Stimulated activated memory B cell treated with anti-CD40 and anti-IgM and Interleukin-4, amounts not matched to agents 10 μg/mL and 1 μg/mL and 100 μg/mL, for 72 hours (primary cell): ENCODE results near the gene COG2.
"Not testable (repeated sequence)": the region's sequence is repeated elsewhere in the genome, so short reads cannot be mapped to it uniquely, and the experiment has no call there.

ENCODE experiments used
- ATAC-seq: fragments of 150-1000 bp; cut with Tn5 transposase; 2 replicates; pipeline ENCODE4 v1.10.0; 2021
- H3K27ac Mint-ChIP-seq: one replicate; pipeline ENCODE4 v1.8.0; 2022; ENCODE audit warnings: mild to moderate bottlenecking, mixed read lengths
- H3K27me3 Mint-ChIP-seq: one replicate; pipeline ENCODE4 v1.8.0; 2022; ENCODE audit warnings: mixed read lengths
- H3K36me3 Mint-ChIP-seq: one replicate; pipeline ENCODE4 v1.8.0; 2022; ENCODE audit warnings: mixed read lengths
- H3K4me1 Mint-ChIP-seq: one replicate; pipeline ENCODE4 v1.8.0; 2022; ENCODE audit warnings: mixed read lengths
- H3K4me3 Mint-ChIP-seq: one replicate; pipeline ENCODE4 v1.8.0; 2022; ENCODE audit warnings: mild to moderate bottlenecking, moderate library complexity, mixed read lengths
- H3K9me3 Mint-ChIP-seq: one replicate; pipeline ENCODE4 v1.8.0; 2022; ENCODE audit warnings: mixed read lengths

The COG2 gene, protein sequence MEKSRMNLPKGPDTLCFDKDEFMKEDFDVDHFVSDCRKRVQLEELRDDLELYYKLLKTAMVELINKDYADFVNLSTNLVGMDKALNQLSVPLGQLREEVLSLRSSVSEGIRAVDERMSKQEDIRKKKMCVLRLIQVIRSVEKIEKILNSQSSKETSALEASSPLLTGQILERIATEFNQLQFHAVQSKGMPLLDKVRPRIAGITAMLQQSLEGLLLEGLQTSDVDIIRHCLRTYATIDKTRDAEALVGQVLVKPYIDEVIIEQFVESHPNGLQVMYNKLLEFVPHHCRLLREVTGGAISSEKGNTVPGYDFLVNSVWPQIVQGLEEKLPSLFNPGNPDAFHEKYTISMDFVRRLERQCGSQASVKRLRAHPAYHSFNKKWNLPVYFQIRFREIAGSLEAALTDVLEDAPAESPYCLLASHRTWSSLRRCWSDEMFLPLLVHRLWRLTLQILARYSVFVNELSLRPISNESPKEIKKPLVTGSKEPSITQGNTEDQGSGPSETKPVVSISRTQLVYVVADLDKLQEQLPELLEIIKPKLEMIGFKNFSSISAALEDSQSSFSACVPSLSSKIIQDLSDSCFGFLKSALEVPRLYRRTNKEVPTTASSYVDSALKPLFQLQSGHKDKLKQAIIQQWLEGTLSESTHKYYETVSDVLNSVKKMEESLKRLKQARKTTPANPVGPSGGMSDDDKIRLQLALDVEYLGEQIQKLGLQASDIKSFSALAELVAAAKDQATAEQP

DNA sequence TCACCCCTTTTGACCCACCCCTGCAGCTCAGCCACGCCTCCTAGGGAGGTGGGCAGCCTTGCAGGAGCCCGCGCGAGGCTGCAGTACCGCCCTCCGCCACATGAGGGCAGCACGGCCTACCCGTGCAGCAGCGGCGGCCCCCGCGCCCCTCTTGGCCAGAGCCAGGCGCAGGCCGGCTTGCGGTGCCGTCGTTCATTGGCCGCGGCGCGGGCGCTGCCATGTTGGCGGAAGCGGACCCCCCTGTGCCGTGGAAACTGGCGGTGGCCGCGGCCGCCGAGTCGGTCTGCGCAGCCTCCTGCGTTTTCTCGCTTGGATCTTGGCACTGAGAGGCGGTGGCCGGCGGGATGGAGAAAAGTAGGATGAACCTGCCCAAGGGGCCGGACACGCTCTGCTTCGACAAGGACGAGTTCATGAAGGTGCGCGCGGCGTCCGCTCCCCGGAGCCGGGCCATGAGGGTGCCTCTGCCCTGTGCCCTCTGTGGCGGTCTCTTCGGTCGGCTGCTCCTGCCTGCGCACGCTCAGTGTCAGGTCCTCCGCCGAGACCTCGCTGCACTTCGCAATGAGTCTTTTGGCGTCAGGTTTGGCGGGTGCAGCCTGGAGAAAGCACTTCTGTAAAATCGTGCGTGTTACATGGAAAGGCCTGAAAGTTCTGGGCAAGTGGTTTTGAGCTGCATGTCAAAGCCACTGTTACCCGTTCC is at the start of gene COG2:
COG2 (plus strand) TSS at position 219 of the 697 bp plus-strand sequence; CDS start at position 345, 126 bp downstream.
- peaks cover 14% of the 10 kb centered on the region for H3K36me3 Mint-ChIP-seq
- peak within 1 kb of the TSS; percentile 93 for H3K27ac Mint-ChIP-seq
- no peaks in the 10 kb centered on the region for H3K9me3 Mint-ChIP-seq
- peaks cover 7% of the 10 kb centered on the region for H3K27me3 Mint-ChIP-seq
- H3K4me1 Mint-ChIP-seq, result peaks cover 44% of the 10 kb centered on the region
- peak within 1 kb of the TSS; percentile 91 for H3K4me3 Mint-ChIP-seq
- ATAC-seq, result peak; percentile 97

DNA sequence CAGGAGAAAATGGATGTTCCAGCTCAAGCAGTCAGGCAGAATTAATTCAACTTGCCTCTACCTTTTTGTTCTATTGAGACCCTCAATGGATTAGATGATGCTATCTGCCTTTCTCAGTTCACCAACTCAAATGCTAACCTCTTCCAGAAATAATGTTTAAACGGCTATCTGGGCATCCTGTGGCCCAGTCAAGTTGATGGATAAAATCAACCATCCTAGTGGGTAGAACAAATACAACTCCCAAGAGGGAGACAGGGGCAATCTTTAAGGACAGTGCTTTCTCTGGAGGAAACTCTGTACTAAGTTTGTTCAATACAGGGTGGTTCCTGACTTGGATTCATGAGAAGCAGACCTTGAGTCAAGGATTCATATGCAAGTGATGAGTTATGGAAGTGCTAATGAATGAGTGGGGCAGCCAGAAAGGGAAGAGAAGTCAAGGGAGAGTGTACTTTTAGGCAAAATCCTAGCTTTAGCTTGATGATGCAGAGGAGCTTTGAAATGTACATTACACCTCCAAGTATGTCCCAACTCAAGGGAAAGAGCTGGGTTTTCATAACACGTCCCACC is 49.4 kb upstream of the COG2 start:
- Mint-ChIP-seq H3K9me3 (peaks cover 6% of the 10 kb centered on the region), H3K27ac (no peak overlapping the region), H3K27me3 (peaks cover 29% of the 10 kb centered on the region), H3K4me1 (no peaks in the 10 kb centered on the region), H3K36me3 (no peaks in the 10 kb centered on the region), H3K4me3 (no peak overlapping the region)
- no peak for ATAC-seq

GRCh38 chr1:230594214-230594773 is 48.0 kb upstream of the COG2 start:
- peaks cover 5% of the 10 kb centered on the region for H3K9me3 Mint-ChIP-seq
- no peak overlapping the region for H3K27ac Mint-ChIP-seq
- no peaks in the 10 kb centered on the region for H3K36me3 Mint-ChIP-seq
- H3K4me3 Mint-ChIP-seq, result no peak overlapping the region
- no peaks in the 10 kb centered on the region for H3K4me1 Mint-ChIP-seq
- ATAC-seq, result no peak
- H3K27me3 Mint-ChIP-seq, result peaks cover 17% of the 10 kb centered on the region

- Mint-ChIP-seq H3K36me3 (no peaks in the 10 kb centered on the region), H3K9me3 (peaks cover 5% of the 10 kb centered on the region), H3K4me3 (no peak overlapping the region), H3K27ac (no peak overlapping the region), H3K27me3 (peaks cover 17% of the 10 kb centered on the region), H3K4me1 (no peaks in the 10 kb centered on the region)
- ATAC-seq, result no peak
Observed at GRCh38 chr1:230595181-230595580, 47.1 kb upstream of the COG2 start.

DNA sequence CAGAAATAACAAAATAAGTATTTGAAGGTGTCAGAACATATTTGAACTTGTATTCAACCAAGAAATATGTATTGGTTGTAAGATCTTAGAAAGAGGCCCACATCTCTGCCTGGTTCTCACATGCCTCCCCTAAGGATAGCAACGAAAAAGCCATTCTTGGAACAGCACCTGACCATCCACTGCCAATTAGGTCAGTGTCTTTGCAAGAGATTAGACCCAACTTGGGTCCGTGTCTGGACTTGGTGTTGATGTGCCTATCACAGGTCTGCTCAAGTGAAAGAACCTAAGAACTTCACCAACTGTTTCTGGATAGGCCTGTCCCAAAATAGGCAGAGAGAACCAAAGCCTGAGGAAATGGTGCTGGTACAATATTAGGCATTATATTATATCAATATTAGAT is 46.0 kb upstream of the COG2 start:
- H3K36me3 Mint-ChIP-seq, result no peaks in the 10 kb centered on the region
- peaks cover 17% of the 10 kb centered on the region for H3K27me3 Mint-ChIP-seq
- no peak overlapping the region for H3K27ac Mint-ChIP-seq
- H3K4me3 Mint-ChIP-seq, result no peak overlapping the region
- peaks cover 5% of the 10 kb centered on the region for H3K9me3 Mint-ChIP-seq
- no peak for ATAC-seq
- no peaks in the 10 kb centered on the region for H3K4me1 Mint-ChIP-seq

GRCh38 chr1:230598745-230599144 is 43.5 kb upstream of the COG2 start:
- Mint-ChIP-seq H3K27me3 (peaks cover 25% of the 10 kb centered on the region), H3K4me1 (no peaks in the 10 kb centered on the region), H3K27ac (no peak overlapping the region), H3K4me3 (no peak overlapping the region), H3K36me3 (no peaks in the 10 kb centered on the region), H3K9me3 (peaks cover 5% of the 10 kb centered on the region)
- ATAC-seq, result no peak

- ATAC-seq, result no peak
- Mint-ChIP-seq H3K4me1 (no peaks in the 10 kb centered on the region), H3K27me3 (peaks cover 15% of the 10 kb centered on the region), H3K36me3 (no peaks in the 10 kb centered on the region), H3K4me3 (no peak overlapping the region), H3K9me3 (peaks cover 5% of the 10 kb centered on the region), H3K27ac (no peak overlapping the region)
Observed at GRCh38 chr1:230599926-230600656, 42.2 kb upstream of the COG2 start.

DNA sequence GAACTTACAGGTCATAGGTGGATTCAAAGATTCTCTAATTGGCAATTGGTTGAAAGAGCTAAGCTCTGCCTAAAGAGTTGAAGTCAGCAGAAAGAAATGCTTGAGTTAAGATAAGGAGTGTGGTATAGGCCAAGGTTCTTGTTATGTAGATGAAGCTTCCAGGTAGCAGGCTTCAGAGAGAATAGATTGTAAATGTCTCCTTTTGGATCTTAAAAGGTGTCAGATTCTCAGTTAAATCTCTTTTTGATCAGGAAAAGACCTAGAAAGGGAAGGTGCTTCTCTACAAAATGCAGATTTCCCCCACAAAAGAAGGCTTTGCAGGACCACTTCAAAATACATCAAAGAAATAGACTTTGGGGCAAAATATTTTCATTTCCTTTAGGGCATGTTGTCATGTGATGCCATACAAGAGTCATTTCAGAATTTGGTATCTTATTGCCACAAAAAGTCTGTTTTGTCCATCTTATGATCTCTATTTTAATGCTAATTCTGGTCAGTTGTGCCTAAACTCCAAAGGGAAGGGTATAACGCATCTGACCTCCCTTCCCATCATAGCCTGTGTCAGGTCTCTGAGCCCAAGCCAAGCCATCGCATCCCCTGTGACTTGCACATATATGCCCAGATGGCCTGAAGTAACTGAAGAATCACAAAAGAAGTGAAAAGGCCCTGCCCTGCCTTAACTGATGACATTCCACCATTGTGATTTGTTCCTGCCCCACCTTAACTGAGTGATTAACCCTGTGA is 41.5 kb upstream of the COG2 start:
- not testable (repeated sequence) for ATAC-seq, H3K27ac Mint-ChIP-seq, H3K36me3 Mint-ChIP-seq, H3K4me3 Mint-ChIP-seq, H3K9me3 Mint-ChIP-seq, H3K4me1 Mint-ChIP-seq
- H3K27me3 Mint-ChIP-seq, result peaks cover 15% of the 10 kb centered on the region

DNA sequence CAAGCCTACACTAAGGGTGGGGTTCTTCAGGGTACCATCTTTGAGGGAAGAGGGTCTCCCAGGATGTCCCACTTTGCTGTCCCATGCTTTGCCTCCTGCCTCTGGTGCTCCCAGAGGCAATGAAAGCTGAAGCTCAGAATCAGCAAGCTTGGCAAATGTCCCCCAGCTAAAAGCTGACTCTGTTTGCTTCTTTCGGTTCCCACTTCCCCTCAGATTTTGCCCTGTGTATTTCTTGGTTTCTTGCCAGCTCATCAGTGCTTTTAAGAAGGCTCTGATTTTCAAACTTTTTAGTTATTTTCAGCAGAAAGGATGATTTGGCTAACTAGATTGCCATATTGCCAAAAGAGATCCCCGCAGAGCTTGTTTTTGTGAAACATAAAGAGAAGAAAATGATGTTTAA is 33.1 kb upstream of the COG2 start:
- Mint-ChIP-seq H3K27me3 (peaks cover 10% of the 10 kb centered on the region), H3K9me3 (no peaks in the 10 kb centered on the region), H3K36me3 (no peaks in the 10 kb centered on the region), H3K4me1 (no peaks in the 10 kb centered on the region), H3K27ac (no peak overlapping the region), H3K4me3 (no peak overlapping the region)
- no peak for ATAC-seq

DNA sequence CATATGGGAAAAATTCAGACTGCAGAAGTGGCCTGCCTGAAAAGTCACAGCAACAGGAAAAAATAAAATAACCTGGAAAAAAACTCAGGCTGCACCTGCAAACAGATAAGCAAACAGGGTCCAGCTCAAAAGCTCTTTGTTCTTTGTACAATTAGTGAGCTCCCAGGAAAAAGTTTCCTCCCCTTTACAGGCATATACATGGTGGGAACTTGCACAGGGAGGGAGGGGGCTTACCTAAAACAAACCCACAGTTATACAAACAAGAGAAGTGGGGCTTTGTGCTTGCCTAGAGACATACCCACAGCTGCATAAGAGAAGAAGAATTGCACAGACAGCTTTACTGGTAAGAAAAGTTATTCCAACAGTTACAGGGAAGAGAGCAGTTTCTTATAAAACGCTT is 31.7 kb upstream of the COG2 start:
- no peak overlapping the region for H3K27ac Mint-ChIP-seq
- H3K9me3 Mint-ChIP-seq, result no peaks in the 10 kb centered on the region

GRCh38 chr1:230611128-230611877 is 31.0 kb upstream of the COG2 start:
- H3K27me3 Mint-ChIP-seq, result peaks cover 19% of the 10 kb centered on the region
- no peaks in the 10 kb centered on the region for H3K4me1 Mint-ChIP-seq
- H3K36me3 Mint-ChIP-seq, result no peaks in the 10 kb centered on the region
- H3K9me3 Mint-ChIP-seq, result no peaks in the 10 kb centered on the region
- ATAC-seq, result no peak
- no peak overlapping the region for H3K4me3 Mint-ChIP-seq
- no peak overlapping the region for H3K27ac Mint-ChIP-seq

More for the DNA sequence above, 31.7 kb upstream of the COG2 start:
- H3K4me3 Mint-ChIP-seq, result no peak overlapping the region
- no peaks in the 10 kb centered on the region for H3K4me1 Mint-ChIP-seq
- H3K27me3 Mint-ChIP-seq, result peaks cover 13% of the 10 kb centered on the region
- H3K36me3 Mint-ChIP-seq, result no peaks in the 10 kb centered on the region
- no peak for ATAC-seq

DNA sequence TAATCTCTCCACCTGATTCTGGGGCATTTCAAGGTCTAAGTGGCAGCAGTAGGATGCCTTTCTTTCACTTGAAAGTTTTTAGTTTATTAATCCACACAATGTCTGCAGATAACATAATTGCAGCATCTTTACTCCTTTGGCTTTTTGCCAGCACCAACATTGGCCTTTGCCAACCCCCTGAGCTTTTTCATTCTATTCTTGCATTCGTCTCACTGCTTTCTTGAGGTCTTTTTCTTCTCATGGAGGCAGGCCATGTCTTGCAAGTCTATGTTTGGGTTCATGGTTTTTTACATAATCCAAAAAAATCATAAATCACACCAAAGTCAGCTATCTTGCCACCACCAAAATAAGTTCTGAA is 30.4 kb upstream of the COG2 start:
- Mint-ChIP-seq H3K4me1 (no peaks in the 10 kb centered on the region), H3K4me3 (no peak overlapping the region), H3K27ac (no peak overlapping the region), H3K9me3 (no peaks in the 10 kb centered on the region), H3K27me3 (peaks cover 19% of the 10 kb centered on the region), H3K36me3 (no peaks in the 10 kb centered on the region)
- ATAC-seq, result no peak

DNA sequence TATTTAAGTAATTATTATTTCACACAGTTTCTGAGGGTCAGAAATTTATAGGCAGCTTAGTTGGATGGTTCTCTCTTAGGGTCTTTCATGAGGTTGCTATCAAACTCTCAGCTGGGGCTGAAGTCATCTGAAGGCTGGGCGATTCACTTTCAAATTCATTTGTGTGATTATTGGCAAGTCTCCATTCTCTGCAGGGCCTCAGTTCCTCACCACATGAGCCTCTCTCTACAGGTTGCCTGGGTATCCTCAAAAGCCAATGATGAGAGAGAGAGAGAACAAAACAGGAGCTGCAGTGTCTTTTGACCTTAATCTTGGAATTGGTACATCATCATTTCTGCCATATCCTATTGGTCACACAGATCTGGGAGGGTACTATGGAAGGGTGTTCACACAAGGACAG is 29.6 kb upstream of the COG2 start:
- Mint-ChIP-seq H3K36me3 (no peaks in the 10 kb centered on the region), H3K4me1 (no peaks in the 10 kb centered on the region), H3K9me3 (no peaks in the 10 kb centered on the region), H3K27me3 (peaks cover 19% of the 10 kb centered on the region), H3K4me3 (no peak overlapping the region), H3K27ac (no peak overlapping the region)
- no peak for ATAC-seq
